Measurements from ENCODE around the gene ATP9A.
"Not testable (repeated sequence)": the region's sequence is repeated elsewhere in the genome, so short reads cannot be mapped to it uniquely, and the experiment has no call there.

The ATP9A gene

DNA sequence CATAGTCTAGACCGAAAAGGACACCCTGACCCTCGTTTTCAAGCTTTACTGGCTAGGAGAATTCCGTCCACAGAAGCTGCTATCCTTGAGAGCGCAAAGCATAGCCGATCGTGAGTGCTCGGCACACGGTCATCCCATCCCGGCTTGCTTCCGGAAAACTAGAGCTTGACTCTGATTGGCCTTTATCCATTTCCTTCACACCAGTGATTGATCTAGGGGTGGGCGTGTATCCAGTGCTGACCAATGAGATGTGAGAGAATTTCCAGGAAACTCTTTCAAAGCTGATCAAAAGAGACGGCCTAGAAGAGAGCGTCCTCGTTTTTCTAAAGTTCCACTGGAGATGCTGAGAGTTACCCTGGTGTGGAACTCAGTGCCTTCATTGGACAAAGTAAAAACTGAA lies 184.7 kb downstream of the ATP9A start:
- DNase-seq (ENCODE audit: low read depth in 2 of 2, low spot score in 1 of 2), result no peak

DNA sequence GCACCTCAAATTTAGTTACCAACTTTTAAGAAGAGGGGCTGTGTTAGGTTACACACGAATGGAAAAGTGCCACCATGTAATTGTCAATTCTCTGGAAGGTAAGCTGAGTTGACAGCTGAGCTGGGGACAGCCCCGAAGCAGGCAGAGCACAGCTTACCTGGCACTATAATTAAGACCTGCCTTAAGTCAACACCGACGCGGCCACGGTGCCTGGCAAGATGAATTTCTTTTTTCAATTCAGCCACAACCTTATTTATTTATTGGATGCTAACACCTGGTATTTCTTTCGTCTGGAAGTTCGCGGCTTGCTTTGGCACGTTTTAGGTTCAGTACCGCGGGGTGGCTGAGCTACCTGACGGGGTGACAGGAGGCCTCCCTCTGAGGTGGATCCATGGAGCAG lies 185.1 kb downstream of the ATP9A start:
- DNase-seq (ENCODE audit: low read depth in 2 of 2, low spot score in 1 of 2), result no peak

DNA sequence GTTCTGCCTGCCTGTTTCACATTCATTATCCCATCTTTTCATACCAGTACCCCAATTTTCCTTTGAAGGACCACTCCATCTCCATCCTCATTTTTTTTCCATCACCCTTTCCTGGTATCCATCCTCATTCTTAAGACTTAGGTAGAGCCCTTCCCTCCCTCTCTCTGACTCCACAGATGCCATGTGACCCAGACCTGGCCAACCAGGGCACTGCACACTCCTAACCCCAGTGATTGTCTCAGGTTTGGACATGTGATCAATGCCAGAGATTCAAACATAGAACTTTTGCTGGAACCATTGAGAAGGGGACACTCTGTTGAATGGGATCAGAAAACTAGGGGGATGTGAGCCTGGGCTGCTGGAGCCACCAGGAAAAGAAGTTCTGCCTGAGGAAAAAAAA lies 186.6 kb downstream of the ATP9A start:
- no peak for DNase-seq (ENCODE audit: low read depth in 2 of 2, low spot score in 1 of 2)

- no peak for DNase-seq (ENCODE audit: low read depth in 2 of 2, low spot score in 1 of 2)
Observed at GRCh38 chr20:51579137-51579536, 189.1 kb downstream of the ATP9A start.

- no peak for DNase-seq (ENCODE audit: low read depth in 2 of 2, low spot score in 1 of 2)
Observed at GRCh38 chr20:51578145-51578459, 190.1 kb downstream of the ATP9A start.

DNA sequence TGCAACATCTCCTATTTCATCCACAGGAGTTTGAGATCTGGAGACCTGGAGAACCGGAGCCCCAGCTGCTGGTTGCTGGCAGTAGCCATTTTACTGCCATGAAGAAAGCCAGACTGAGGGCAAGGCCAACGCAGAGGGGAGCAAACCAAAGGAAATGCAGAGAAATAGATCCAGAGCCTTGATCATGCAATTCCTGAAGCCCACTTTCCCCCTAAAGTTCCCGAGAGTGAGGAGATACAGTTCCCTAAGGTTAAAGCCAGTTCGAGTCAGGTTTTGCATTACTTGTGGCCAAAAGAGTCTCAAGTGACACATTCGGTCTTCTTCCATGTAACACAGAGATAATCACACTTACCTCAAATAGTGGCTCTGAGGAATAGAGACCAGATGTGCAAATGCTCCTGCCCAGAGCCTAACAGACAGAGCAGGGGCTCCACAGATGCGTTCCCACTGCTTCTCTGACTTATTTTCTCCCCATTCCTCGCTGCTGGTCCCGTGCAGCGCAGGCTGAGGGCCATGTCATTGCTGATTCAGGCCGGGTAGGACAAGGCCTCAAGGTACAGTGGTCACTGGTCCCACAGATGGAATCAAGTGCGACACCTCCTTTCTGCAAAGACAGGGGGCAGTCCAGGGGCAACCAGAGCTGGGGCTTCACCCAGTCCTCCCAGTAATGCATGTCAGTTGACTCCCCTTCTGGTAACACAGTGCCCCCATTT lies 190.6 kb downstream of the ATP9A start:
- no peak for DNase-seq (ENCODE audit: low read depth in 2 of 2, low spot score in 1 of 2)

DNA sequence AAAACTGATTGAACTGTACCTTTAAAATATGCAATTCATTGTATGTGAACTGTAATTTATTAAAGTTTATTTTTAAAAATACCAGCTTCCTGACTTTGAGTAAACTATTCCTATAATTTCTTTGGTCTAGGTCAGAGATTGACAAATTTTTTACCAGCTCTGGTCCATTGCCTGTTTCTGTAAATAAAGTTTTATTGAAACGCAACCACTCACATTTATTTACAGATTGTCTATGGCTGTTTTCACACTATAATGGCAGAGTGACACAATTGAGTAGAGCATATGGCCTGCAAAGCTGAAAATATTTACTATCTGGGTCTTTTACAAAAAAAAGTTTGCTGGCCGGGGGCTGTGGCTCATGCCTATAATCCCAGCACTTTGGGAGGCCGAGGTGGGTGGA lies 192.7 kb downstream of the ATP9A start:
- DNase-seq (ENCODE audit: low read depth in 2 of 2, low spot score in 1 of 2), result no peak

DNA sequence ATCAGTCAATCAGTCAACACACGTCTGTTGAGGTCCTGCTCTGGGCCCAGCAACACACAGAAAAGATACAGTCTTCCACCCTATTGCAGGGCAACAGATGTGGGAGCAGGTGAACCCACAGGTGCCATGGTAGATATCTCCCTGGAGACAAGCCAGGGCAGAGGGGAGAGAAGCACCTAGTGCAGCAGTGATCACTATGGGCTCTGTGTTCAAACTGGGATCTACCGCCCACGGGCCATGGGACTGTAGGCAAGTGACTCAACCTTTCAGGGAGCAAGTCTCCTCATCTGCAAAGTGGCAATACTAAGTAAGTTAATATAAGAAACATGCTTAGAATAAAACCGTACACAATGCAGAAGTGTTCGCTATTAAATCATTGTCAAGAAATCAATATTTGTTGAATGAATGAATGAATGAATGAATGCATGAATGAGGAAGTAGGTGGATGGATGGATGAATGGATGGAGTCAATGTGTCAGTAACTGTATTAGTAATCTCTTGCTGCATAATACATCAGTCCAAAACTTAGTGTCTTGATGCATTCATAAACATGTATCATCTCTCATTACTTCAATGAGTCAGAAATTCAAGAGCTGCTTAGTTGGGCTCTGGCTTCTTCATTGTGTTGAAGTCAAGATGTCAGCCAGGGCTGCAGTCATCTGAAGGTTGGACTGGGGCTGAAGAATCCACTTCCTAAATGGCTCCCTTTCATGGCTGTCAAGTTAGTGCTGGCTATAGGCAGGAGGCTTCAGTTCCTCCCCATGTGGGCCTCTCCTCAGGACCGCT lies 193.7 kb downstream of the ATP9A start:
- no peak for DNase-seq (ENCODE audit: low read depth in 2 of 2, low spot score in 1 of 2)

GRCh38 chr20:51573576-51574243 lies 194.5 kb downstream of the ATP9A start:
- DNase-seq (ENCODE audit: low read depth in 2 of 2, low spot score in 1 of 2), result no peak

DNA sequence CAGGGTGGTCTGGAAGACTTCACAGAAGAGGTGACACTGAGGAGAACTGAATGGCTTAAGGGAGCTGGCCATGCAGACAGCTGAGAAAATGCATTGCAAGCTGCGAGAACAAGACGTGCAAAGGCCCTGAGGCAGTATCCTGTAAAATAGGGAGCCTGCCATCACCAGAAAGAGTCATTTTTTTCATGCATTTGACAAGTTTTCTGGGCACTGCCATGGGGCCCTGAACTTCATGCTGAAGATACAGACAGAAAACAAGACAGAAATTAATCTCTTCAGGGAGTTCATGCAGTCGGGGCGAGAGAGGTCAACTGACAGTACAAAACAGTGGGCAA lies 196.8 kb downstream of the ATP9A start:
- DNase-seq (ENCODE audit: low read depth in 2 of 2, low spot score in 1 of 2), result no peak

- no peak for DNase-seq (ENCODE audit: low read depth in 2 of 2, low spot score in 1 of 2)
Observed at GRCh38 chr20:51570739-51571459, 197.3 kb downstream of the ATP9A start.

- DNase-seq (ENCODE audit: low read depth in 2 of 2, low spot score in 1 of 2), result no peak
Observed at GRCh38 chr20:51569815-51570738, 198.1 kb downstream of the ATP9A start.

GRCh38 chr20:51568533-51568932 lies 199.7 kb downstream of the ATP9A start:
- not testable (repeated sequence) for DNase-seq (ENCODE audit: low read depth in 2 of 2, low spot score in 1 of 2)

- no peak for DNase-seq (ENCODE audit: low read depth in 2 of 2, low spot score in 1 of 2)
Observed at GRCh38 chr20:51567622-51568021, 200.6 kb downstream of the ATP9A start.

GRCh38 chr20:51566594-51566993 lies 201.6 kb downstream of the ATP9A start:
- DNase-seq (ENCODE audit: low read depth in 2 of 2, low spot score in 1 of 2), result no peak

GRCh38 chr20:51565298-51566144 lies 202.7 kb downstream of the ATP9A start:
- DNase-seq (ENCODE audit: low read depth in 2 of 2, low spot score in 1 of 2), result no peak

- DNase-seq (ENCODE audit: low read depth in 2 of 2, low spot score in 1 of 2), result no peak
Observed at GRCh38 chr20:51563486-51564332, 204.5 kb downstream of the ATP9A start.

GRCh38 chr20:51563174-51563485 lies 205.1 kb downstream of the ATP9A start:
- no peak for DNase-seq (ENCODE audit: low read depth in 2 of 2, low spot score in 1 of 2)

All from stimulated activated CD8-positive, alpha-beta memory T cell treated with anti-CD3 and anti-CD28 coated beads, Interleukin-4, amount 100 ng/mL, for 1 hour (primary cell).